HG02973 (cell line): ENCODE measurements around the gene FAM98C.

Source experiments
- ATAC-seq: cut with Tn5 transposase; IDR thresholded peaks from one replicate; pipeline ENCODE4 v1.9.1; 2021; ENCODE audit warnings: moderate library complexity; ENCODE audit not compliant: unreplicated experiment

The FAM98C gene

GRCh38 chr19:38377052-38377451 is 25.8 kb upstream of the FAM98C start:
- ATAC-seq, result no peak

DNA sequence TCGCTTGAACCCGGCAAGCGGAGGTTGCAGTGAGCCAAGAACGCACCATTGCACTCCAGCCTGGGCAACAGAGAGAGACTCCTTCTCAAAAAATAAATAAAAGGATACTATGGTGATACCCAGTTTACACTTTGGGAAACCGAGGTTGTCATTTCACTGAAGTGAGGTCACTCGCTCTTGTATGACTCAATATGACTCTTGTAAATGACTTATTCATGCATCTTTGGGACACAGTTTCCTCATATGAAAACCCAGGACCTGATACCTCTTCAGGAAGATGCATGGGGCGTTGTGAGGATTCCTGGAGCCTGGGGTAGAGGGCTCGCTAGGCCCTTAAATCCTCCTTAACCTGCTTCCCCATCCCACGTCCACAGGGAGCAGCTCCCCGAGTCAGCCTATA is 24.0 kb upstream of the FAM98C start:
- no peak for ATAC-seq

GRCh38 chr19:38381138-38381537 is 21.8 kb upstream of the FAM98C start:
- no peak for ATAC-seq

DNA sequence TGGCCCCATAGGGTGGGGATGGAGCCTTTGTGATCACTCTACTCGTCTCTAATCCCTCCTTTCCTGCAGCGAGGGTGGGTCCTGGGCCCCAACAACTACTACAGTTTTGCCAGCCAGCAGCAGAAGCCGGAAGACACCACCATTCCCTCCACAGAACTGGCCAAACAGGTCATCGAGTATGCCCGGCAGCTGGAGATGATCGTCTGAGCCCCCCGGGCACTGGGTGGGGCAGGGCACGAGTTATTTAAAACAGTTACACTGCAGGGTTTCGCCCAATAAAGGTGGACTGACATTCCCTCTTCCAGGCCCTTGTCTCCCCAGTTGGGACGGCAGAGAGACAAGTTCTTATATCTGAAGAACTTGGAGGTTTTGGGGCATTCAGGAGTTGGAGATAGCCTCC is 19.7 kb upstream of the FAM98C start:
- ATAC-seq, result no peak

GRCh38 chr19:38383743-38384142 is 19.1 kb upstream of the FAM98C start:
- ATAC-seq, result no peak

GRCh38 chr19:38384209-38385027 is 18.5 kb upstream of the FAM98C start:
- ATAC-seq, result no peak

DNA sequence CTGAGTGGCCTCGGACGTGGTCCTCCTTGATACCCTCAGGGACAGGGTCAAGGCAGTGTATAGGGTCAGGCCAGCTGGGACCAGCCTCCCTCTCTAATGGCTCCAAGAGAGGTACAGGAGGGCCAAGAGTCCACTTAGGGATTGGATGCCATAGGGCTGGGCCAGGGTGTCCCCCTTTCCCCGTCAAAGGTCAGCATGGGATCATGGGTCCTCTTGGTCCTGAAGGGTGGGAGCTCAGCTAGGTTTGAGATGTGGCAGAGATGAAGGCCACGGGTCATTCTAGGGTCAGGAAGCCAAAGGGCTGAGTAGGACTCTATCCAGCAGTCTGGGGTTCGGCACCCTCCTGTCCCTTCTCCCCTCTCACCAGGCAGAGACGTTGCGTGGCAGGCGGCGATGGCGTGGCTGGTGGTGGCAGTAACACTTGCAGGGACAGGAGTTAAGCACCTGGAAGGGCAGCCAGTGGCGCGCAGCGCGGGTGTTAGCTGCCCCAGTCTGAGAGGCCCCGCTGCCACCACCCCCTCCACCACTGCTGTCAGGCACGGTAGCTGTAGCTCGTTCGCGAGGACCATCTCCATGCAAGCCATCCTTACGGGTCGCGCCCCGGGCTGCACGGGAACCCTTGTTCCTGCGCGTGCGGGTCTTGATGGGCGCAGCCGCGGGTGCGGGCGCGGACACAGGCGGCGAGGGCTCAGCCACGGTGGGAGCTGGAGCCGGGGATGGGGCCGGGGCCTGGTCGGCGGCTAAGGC is 17.7 kb upstream of the FAM98C start:
- ATAC-seq, result no peak

DNA sequence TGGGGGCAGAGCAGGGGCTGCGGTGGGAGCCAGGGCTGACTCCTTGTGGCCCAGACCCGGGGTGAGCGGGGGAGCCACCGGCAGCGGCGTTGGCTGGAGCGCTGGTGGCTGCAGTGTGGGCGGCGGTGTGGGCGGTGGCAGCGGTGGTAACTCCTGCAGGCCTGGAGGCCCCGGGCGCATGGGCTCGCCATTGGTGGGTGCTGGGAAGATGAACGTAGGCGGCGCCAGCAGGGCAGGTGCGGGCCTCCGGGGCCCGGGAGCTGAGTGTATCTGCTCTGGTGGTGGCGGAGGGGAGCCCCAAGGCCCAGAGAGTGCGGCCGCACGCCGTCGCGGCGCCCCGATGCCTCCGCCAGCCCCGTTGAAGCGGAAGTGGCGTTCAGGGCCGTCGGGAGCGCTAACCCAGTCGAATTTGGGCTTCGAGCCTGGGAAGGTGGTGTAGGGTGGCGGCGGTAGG is 17.1 kb upstream of the FAM98C start:
- ATAC-seq, result no peak

DNA sequence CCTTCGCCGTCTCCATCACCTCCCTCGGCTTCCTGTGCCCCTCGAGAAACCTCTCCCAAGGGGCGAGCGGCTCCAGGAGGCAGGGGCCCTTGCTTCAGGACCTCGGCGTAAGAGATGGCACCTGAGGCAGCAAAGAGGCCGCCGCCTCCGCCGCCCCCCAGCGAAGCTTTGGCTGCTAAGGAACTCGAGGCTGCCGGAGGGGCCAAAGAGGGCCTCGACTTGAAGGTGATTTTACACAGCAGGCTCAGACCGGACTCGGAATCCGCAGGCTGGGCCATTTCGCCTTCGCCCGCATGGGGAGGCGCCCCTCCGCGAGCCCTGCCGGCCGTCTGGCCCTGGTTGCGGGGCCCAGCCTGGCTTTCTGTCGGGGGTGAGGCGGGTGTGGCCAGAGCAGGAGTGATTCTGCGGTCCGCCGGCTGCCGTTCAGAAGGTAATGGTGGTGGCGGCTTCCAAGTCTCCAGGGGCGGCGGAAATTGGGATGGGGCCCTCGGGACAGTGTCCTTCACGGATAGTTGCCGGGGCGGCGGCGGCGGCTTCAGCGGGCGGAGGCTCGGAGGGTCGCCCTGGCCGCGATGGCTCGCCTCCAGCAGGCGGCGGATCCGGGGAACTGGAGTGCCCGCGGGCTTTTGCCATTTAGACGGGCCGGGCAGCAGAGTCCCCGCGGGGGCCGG is 16.5 kb upstream of the FAM98C start:
- ATAC-seq, result no peak

DNA sequence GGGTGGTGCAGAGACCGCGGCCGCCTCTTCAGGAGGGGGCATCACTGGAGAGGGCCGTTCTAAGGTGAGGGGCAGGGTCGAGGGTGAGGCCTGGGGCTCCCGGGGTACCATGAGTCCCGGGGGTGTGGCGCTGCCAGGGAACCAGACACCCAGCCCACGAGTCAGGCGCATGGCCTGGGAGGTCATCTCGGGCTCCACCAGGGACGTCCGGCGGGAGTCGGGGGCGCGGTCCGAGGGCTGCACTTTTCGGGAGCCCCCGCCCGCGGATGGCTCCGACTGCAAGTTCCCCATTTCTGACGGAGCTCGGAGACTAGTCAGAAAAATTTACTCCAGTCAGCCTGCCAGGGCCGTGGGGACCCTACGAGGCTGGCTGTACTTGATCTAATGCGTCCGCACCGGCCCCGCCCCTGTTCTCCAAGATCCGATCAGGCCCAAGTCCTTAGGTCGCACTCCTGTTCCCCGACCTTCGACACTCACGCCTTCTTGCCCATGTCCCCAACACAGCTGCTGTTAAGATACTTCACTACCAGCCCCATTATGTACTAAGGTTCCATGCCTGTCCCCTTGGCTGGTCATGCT is 15.8 kb upstream of the FAM98C start:
- no peak for ATAC-seq

- ATAC-seq, result no peak
Observed at GRCh38 chr19:38387550-38388348, 15.1 kb upstream of the FAM98C start, which contains the start of gene GGN. GGN (minus strand) TSS chr19:38388034; CDS start chr19:38387261, 773 bp downstream.

DNA sequence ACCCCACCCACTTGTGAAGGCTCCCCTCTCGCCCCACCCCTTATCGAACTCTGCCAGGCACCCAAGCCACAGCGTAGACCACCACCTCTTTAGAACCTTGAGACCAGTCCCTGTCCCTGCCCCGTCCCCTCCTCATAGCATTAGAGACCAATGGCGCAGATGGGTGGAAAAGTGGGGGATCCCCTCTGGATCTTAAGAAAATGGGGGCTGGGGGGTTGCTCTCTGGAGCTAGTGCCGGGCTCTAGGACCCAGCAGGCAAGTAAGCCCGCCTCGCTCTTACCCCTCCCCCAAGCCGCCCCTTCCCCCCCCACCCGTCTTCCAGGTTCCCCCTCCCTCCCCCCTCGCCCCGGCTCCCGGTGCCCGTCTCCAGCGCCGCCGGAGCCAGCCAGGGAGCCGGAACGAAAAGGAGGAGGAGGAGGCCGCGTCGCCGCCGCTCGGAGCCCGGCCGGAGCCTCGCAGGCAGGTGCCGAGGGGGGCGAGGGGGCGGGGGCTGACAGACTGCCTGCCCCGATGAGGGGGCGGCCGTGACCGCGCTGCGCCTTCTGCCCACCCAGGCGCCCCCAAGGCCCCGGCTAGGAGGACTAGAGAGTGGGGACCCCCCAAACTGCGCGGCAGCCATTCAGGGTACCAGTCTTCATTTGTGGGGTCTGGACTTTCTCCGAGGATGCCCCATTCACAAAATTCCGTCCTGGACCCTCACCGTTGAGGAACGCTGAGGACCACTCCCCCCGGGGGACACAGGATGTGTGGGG is 14.4 kb upstream of the FAM98C start, which contains the start of gene SPRED3:
Gene SPRED3 (plus strand): TSS at position 349 of the 752 bp plus-strand sequence. CDS start 1,606 bp downstream, outside the sequence.
- ATAC-seq, result no peak

DNA sequence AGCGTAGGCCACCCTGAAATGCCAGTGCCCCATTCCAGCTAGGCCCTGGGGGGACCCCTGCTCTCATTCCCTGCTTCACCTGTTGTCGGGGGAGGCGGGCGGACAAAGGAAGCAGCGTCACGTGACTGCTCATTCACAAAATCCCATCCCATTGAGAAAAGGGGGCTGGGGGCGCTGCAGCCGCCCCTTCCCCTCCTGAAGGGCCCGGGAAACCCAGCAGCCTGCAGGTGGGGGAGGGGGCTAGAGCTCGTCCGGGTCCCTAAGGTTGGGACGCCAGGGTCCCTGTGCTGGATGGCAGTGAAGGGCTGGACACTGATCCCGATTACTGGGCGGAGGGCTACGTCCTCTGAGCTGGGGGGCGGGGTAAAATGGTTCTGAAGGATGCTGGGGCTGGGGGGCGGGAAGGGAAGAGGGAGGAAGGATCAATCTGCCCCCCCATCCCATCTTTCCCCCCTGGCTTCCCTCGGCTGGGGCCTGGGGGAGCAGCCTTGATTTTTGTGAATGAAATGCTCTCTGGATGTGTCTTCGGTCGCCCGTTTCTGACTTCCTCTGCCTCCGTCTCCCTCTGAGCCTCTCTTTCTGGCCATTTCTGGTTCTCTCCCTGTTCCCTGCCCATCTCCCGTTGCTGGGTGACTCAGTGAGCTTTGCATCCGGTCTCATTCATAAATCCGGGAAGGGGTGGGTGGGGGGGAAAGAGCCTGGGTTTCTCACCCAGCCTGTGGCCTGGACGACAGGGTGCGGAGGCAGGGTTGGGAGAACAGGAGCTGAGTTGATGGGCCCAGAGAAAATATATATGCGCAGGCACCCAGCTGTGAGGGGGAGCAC is 13.6 kb upstream of the FAM98C start:
- ATAC-seq, result no peak

DNA sequence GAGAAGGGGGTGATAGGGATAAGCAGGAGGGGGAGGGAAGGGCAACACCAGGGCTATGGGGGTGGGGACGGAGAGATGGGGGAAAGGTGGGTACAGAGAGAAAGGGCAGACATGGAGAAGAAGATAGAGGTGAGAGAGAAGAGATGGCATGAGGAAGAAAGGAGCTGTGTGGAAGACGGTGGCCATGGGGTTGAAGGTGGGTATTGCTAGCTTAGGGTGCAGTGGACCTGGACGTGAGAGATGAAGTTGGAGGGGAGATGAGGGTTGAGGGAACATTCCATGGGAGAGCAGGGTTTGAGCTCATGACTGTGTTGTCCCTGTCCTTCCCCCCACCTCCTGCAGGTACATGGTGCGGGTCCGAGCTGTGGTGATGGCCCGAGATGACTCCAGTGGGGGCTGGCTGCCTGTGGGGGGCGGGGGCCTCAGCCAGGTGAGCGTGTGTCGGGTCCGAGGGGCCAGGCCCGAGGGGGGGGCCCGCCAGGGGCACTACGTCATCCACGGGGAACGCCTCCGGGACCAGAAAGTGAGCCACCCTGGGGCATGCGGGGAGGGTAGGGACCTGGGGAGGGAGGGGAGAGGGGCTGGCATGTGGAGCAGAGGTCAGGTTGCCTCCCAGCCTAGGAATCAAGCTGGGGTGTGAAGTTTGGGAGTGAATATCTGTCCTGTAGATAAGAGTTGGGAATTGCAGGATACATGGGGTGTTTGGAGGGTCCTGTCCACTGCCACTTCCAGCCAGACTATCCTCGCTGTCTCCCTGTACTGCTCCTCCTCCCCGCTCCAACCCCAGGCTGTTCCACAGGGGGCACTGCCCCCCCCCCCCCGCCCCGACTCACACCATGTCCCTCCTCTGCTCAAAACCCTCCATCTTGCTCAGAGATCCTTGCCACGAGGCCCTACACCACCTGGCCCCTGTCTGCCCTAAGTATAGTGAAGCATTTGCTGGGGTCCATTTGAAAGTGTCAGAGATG is 12.7 kb upstream of the FAM98C start:
- ATAC-seq, result no peak

GRCh38 chr19:38391911-38392464 is 10.9 kb upstream of the FAM98C start:
- ATAC-seq, result no peak

DNA sequence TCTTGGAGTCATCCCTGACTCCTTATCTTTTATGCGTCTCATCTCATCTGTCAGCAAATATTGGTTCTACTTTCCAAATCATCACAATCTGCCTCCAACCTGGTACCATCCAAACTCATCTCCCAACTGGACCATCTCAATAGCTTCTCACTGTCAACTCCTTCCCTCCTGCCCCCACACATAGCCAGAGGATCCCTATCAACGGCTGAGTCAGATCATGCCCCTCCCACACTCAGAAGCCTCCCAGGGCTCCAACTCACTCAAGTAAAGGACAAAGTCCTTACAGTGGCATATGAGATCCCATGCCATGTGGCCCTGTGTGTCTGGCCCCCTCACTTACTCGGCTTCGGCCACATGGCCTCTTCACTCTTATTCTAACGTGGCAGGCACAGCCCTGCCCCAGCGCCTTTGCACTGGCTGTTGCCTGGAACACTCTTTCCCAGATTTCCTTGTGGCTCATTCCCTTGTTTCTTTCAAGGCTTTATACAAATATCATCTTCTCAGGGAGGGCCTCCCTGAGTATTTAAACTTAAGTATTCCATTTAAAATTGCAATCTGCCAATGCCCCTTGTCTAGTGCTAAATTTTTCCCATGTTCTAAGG is 10.1 kb upstream of the FAM98C start:
- ATAC-seq, result no peak

GRCh38 chr19:38394488-38394887 is 8.4 kb upstream of the FAM98C start:
- ATAC-seq, result no peak
